GM10266 (cell line): ENCODE data around the gene LRRC41.
A peak's percentile ranks its signal among the peaks of the same experiment; 100 is the strongest.
"Not testable (repeated sequence)": the region's sequence is repeated elsewhere in the genome, so short reads cannot be mapped to it uniquely, and the experiment has no call there.

ENCODE experiments used
- DNase-seq: peaks from one replicate; pipeline ENCODE4 v3.0.0; 2012; ENCODE audit errors: extremely low spot score
- CTCF ChIP-seq: IDR thresholded peaks from 2 replicates; pipeline ENCODE4 v1.5.1; 2012; ENCODE audit warnings: mild to moderate bottlenecking, low read depth; ENCODE audit not compliant: control insufficient read depth, insufficient read depth; ENCODE audit errors: missing control alignments

LRRC41 gene

GRCh38 chr1:46333300-46334029 is 30.0 kb upstream of the LRRC41 start:
- DNase-seq = peak; percentile 57
- peak; percentile 51 for TF ChIP-seq CTCF

- not testable (repeated sequence) for DNase-seq
Observed at GRCh38 chr1:46331786-46332540, 28.5 kb upstream of the LRRC41 start.

- not testable (repeated sequence) for DNase-seq
Observed at GRCh38 chr1:46330381-46330780, 27.0 kb upstream of the LRRC41 start.

- DNase-seq = not testable (repeated sequence)
Observed at GRCh38 chr1:46329807-46330206, 26.4 kb upstream of the LRRC41 start.

- DNase-seq = not testable (repeated sequence)
Observed at GRCh38 chr1:46328182-46328581, 24.8 kb upstream of the LRRC41 start.

GRCh38 chr1:46325285-46326076 is 22.1 kb upstream of the LRRC41 start:
- DNase-seq = not testable (repeated sequence)

GRCh38 chr1:46322191-46322590 is 18.8 kb upstream of the LRRC41 start:
- DNase-seq = not testable (repeated sequence)

GRCh38 chr1:46319960-46320914 is 16.8 kb upstream of the LRRC41 start:
- DNase-seq = not testable (repeated sequence)

GRCh38 chr1:46319301-46319700 is 15.9 kb upstream of the LRRC41 start:
- DNase-seq = not testable (repeated sequence)

GRCh38 chr1:46317323-46317722 is 13.9 kb upstream of the LRRC41 start:
- TF ChIP-seq CTCF = no peak
- no peak for DNase-seq

- no peak for TF ChIP-seq CTCF
- DNase-seq = no peak
Observed at GRCh38 chr1:46315669-46316403, 12.4 kb upstream of the LRRC41 start.
